DND-41 (cell line): ENCODE data around the gene NRG3.

ENCODE experiments used
- ATAC-seq: fragments of 200-7000 bp; cut with Tn5 transposase; 3 replicates; pipeline ENCODE4 v1.9.1; 2021; ENCODE audit warnings: low read depth; ENCODE audit not compliant: insufficient read depth
- DNase-seq: peaks from one replicate; pipeline ENCODE4 v3.0.0-alpha.2; 2020
- H2AFZ ChIP-seq: 2 replicates; pipeline ENCODE4 v1.6.0; 2012; ENCODE audit warnings: low read depth, low read length
- H3K27ac ChIP-seq: 2 replicates; pipeline ENCODE4 v1.5.1; 2012; ENCODE audit warnings: low read length, inconsistent platforms
- H3K27me3 ChIP-seq: fragments of 200-600 bp; sonication (generic); 2 replicates; pipeline ENCODE4 v1.6.0; 2012; ENCODE audit warnings: low read length, mild to moderate bottlenecking, inconsistent platforms; ENCODE audit not compliant: insufficient read depth, poor library complexity
- H3K36me3 ChIP-seq: 2 replicates; pipeline ENCODE4 v1.5.1; 2012; ENCODE audit warnings: low read length, inconsistent platforms; ENCODE audit not compliant: insufficient read depth
- H3K4me1 ChIP-seq: 2 replicates; pipeline ENCODE4 v1.5.1; 2012; ENCODE audit warnings: mild to moderate bottlenecking, low read length; ENCODE audit not compliant: insufficient read depth
- H3K4me2 ChIP-seq: 2 replicates; pipeline ENCODE4 v1.6.0; 2012; ENCODE audit warnings: mild to moderate bottlenecking, moderate library complexity, low read length, inconsistent platforms; ENCODE audit not compliant: insufficient read depth
- H3K4me3 ChIP-seq, 2 experiments: fragments of 200-600 bp in 1 of 2; shearing (Covaris generic) in 1 of 2; 2 replicates each; pipeline ENCODE4 v1.5.1; 2012 to 2016; ENCODE audit warnings: inconsistent platforms in 2 of 2, low read length in 2 of 2, mild to moderate bottlenecking in 2 of 2, low read depth in 1 of 2, moderate library complexity in 1 of 2
- H3K79me2 ChIP-seq: 2 replicates; pipeline ENCODE4 v1.6.0; 2012; ENCODE audit warnings: low read length, inconsistent platforms; ENCODE audit not compliant: insufficient read depth
- H3K9ac ChIP-seq: 2 replicates; pipeline ENCODE4 v1.6.0; 2012; ENCODE audit warnings: low read depth, mild to moderate bottlenecking, inconsistent platforms, low read length, moderate library complexity
- H3K9me3 ChIP-seq: 2 replicates; pipeline ENCODE4 v1.5.1; 2012; ENCODE audit warnings: low read length, moderate library complexity, mild to moderate bottlenecking, inconsistent platforms; ENCODE audit not compliant: insufficient read depth, severe bottlenecking
- H4K20me1 ChIP-seq: 2 replicates; pipeline ENCODE4 v1.6.0; 2012; ENCODE audit warnings: low read length; ENCODE audit not compliant: insufficient read depth
- EZH2 ChIP-seq: IDR thresholded peaks from 3 replicates; pipeline ENCODE4 v1.6.1; 2012; ENCODE audit warnings: borderline replicate concordance, low read depth, mild to moderate bottlenecking, moderate library complexity, low read length, inconsistent platforms; ENCODE audit not compliant: severe bottlenecking
- TF ChIP-seq, protein P1 (sequence below): IDR thresholded peaks from 2 replicates; pipeline ENCODE4 v1.5.1; 2012; ENCODE audit warnings: borderline replicate concordance, low read length, moderate library complexity, mild to moderate bottlenecking; ENCODE audit not compliant: poor library complexity, severe bottlenecking; ENCODE audit errors: extremely low read depth

The NRG3 gene

DNA sequence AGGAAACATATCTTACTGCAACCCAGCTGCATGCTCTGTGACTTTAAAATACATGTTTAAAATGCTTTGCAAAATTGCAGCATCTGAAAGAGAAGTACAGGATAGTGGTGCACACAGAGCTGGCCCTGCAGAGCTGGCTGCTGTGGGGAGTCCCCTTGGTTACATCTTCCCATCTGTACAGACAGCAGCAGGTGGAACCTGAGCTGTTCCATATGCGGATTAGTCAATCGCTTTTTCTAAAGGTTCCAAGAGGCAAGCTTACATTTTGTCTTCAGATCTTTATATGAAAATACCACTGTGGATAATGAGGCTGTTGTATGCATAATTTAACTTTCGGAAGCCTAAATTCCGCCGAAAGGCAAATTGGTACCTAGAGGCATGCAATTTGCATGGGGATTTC, 444.1 kb downstream of the NRG3 start:
- H3K79me2 ChIP-seq = no peaks in the 10 kb centered on the region
- TF ChIP-seq EZH2 = no peak
- TF ChIP-seq, protein P1, sequence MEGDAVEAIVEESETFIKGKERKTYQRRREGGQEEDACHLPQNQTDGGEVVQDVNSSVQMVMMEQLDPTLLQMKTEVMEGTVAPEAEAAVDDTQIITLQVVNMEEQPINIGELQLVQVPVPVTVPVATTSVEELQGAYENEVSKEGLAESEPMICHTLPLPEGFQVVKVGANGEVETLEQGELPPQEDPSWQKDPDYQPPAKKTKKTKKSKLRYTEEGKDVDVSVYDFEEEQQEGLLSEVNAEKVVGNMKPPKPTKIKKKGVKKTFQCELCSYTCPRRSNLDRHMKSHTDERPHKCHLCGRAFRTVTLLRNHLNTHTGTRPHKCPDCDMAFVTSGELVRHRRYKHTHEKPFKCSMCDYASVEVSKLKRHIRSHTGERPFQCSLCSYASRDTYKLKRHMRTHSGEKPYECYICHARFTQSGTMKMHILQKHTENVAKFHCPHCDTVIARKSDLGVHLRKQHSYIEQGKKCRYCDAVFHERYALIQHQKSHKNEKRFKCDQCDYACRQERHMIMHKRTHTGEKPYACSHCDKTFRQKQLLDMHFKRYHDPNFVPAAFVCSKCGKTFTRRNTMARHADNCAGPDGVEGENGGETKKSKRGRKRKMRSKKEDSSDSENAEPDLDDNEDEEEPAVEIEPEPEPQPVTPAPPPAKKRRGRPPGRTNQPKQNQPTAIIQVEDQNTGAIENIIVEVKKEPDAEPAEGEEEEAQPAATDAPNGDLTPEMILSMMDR = no peak
- no peaks in the 10 kb centered on the region for H3K36me3 ChIP-seq
- H3K4me2 ChIP-seq = no peak overlapping the region
- no peaks in the 10 kb centered on the region for H4K20me1 ChIP-seq
- no peaks in the 10 kb centered on the region for H3K9me3 ChIP-seq
- H2AFZ ChIP-seq = no peak overlapping the region
- no peak overlapping the region for H3K4me3 ChIP-seq
- no peaks in the 10 kb centered on the region for H3K4me1 ChIP-seq
- no peak for DNase-seq
- no peaks in the 10 kb centered on the region for H3K27me3 ChIP-seq
- no peak overlapping the region for H3K27ac ChIP-seq
- H3K9ac ChIP-seq = no peak overlapping the region
- ATAC-seq = no peak

DNA sequence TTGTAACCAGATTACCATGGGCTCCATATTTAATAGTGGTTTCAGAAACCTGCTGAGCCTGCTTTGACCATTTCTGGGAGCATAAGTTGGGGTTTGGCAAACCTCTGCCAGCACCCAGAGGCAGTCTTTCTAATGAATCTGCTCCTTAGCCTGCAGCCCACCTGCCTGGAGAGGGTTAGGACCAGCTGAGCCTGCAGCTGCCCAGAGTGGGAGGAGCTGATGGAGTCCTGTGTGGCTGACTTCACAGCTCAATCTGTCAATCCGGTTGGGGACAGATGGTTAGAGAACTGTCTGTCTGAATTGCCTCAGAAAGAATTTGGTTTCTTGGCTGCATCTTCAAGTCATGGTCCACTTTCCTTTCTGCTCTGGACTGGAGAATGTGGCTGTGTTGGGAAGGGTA, 444.6 kb downstream of the NRG3 start:
- ATAC-seq (no peak), DNase-seq (no peak)
- Histone ChIP-seq H4K20me1 (no peaks in the 10 kb centered on the region), H2AFZ (no peak overlapping the region), H3K27me3 (no peaks in the 10 kb centered on the region), H3K27ac (no peak overlapping the region), H3K79me2 (no peaks in the 10 kb centered on the region), H3K4me1 (no peaks in the 10 kb centered on the region), H3K9me3 (no peaks in the 10 kb centered on the region), H3K36me3 (no peaks in the 10 kb centered on the region), H3K4me3 (no peak overlapping the region), H3K4me2 (no peak overlapping the region), H3K9ac (no peak overlapping the region)
- TF ChIP-seq EZH2 = no peak
- TF ChIP-seq, protein P1 = no peak

DNA sequence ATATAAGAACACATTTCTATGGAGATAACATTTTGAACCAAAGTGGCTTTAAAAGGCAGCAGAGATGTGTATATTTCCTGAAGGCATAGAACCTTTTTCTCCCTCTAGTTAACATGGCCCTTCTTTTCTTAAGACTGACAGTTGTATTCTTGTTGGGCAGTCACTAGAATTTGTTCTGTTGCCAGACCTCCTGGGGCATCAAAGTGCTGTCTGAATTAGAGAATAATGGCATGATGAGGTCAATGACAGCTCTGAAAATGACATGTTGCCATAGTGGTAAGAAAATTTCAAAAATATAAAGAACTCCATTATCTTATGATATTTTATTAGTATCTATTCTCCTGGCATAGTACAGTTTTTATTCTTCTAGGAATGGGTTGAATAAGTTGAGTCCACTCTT, 446.7 kb downstream of the NRG3 start:
- Histone ChIP-seq H3K36me3 (no peaks in the 10 kb centered on the region), H3K9me3 (no peaks in the 10 kb centered on the region), H3K4me3 (no peak overlapping the region), H3K27me3 (no peaks in the 10 kb centered on the region), H2AFZ (no peak overlapping the region), H3K4me1 (no peaks in the 10 kb centered on the region), H4K20me1 (no peaks in the 10 kb centered on the region), H3K79me2 (no peaks in the 10 kb centered on the region), H3K27ac (no peak overlapping the region), H3K4me2 (no peak overlapping the region), H3K9ac (no peak overlapping the region)
- no peak for ATAC-seq
- DNase-seq = no peak
- TF ChIP-seq EZH2 = no peak
- TF ChIP-seq, protein P1 = no peak

DNA sequence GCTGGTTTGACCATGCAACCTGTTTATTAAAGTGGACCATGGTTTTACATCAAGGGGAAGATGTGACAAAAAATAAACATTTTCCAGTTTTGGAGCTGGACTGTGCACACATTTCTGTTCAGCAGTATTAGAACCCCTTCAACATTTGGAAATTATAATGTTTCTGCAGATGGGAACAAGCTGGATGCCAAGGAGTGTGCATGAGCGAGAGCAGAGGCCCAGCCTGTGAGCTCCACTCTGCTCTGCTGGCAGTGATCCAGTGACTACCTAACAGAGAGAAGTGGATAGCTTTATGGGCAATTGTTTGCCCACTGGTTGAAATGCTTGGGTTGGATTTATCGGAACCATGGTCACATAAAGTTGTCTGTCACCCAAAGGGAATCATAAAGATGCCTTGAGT, 456.7 kb downstream of the NRG3 start:
- DNase-seq (no peak), ATAC-seq (no peak)
- Histone ChIP-seq H3K27ac (no peak overlapping the region), H3K79me2 (no peaks in the 10 kb centered on the region), H4K20me1 (no peaks in the 10 kb centered on the region), H3K9ac (no peak overlapping the region), H3K4me3 (no peak overlapping the region), H3K9me3 (no peaks in the 10 kb centered on the region), H3K36me3 (no peaks in the 10 kb centered on the region), H2AFZ (no peak overlapping the region), H3K4me2 (no peak overlapping the region), H3K27me3 (no peaks in the 10 kb centered on the region), H3K4me1 (no peaks in the 10 kb centered on the region)
- TF ChIP-seq, protein P1 = no peak
- TF ChIP-seq EZH2 = no peak
